Activated CD8-positive, alpha-beta T cell treated with anti-CD3 and anti-CD28 coated beads for 36 hours (primary cell): Measurements from ENCODE around the gene EIF5A. TPM values are rescaled to one million over a fixed set of nuclear protein-coding genes. Genes with fewer than 3 reads are reported as not detected.

Experiments
- ATAC-seq: fragments of 200-7000 bp; cut with Tn5 transposase; one replicate; pipeline ENCODE4 v1.10.0; 2021; ENCODE audit warnings: mild to moderate bottlenecking, moderate library complexity
- CTCF ChIA-PET: fragments of 350-600 bp; sonication (Branson Sonifier 250); formaldehyde crosslinking; loops from one replicate; lab custom pipeline; 2021; ENCODE audit warnings: antibody characterized with exemption; lab: Charles Lee
- POLR2A ChIA-PET: fragments of 350-600 bp; sonication (Branson Sonifier 250); formaldehyde crosslinking; loops from one replicate; lab custom pipeline; 2021; ENCODE audit warnings: antibody characterized with exemption; lab: Charles Lee
- DNase-seq: peaks from one replicate; pipeline ENCODE4 v3.0.0-alpha.2; 2020
- H3K27ac Mint-ChIP-seq: one replicate; pipeline ENCODE4 v1.8.0; 2021; ENCODE audit warnings: mild to moderate bottlenecking, mixed read lengths
- H3K27me3 Mint-ChIP-seq: one replicate; pipeline ENCODE4 v1.8.0; 2021; ENCODE audit warnings: mixed read lengths
- H3K36me3 Mint-ChIP-seq: one replicate; pipeline ENCODE4 v1.8.0; 2021; ENCODE audit warnings: low read depth, mixed read lengths
- H3K4me1 Mint-ChIP-seq: one replicate; pipeline ENCODE4 v1.8.0; 2021; ENCODE audit warnings: low read depth, mixed read lengths
- H3K4me3 Mint-ChIP-seq: one replicate; pipeline ENCODE4 v1.8.0; 2021; ENCODE audit warnings: mild to moderate bottlenecking, moderate library complexity, mixed read lengths
- H3K9me3 Mint-ChIP-seq: one replicate; pipeline ENCODE4 v1.8.0; 2021; ENCODE audit warnings: mixed read lengths
- CTCF ChIP-seq: fragments of 200-600 bp; IDR thresholded peaks from one replicate; pipeline ENCODE4 v1.8.0; 2022; ENCODE audit warnings: antibody characterized with exemption, mild to moderate bottlenecking
- intact Hi-C: fragments of 100-400 bp; cut with micrococcal nuclease; formaldehyde crosslinking; loops from one replicate; pipeline ENCODE4 v1.10.0; 2022
- total RNA-seq, 2 experiments: library from RNA; stranded (reverse); gene quantifications; one replicate each; pipeline ENCODE4 v1.2.3, GENCODE V29; 2021

Gene EIF5A
- total RNA-seq, 2 experiments from 2014 or later = 1,064 TPM

GRCh38 chr17:7326186-7326585, 18.8 kb downstream of the EIF5A start:
- no peak for DNase-seq
- POLR2A ChIA-PET = interaction anchor here (2.9 to 10.5 kb wide), 2 partner anchors 14 to 16 kb away, joined by 10 to 150 read pairs; partner anchors contain the start of gene GPS2
- no peaks in the 10 kb centered on the region for H3K27me3 Mint-ChIP-seq
- H3K36me3 Mint-ChIP-seq = peaks cover 22% of the 10 kb centered on the region
- H3K4me1 Mint-ChIP-seq = peaks cover 36% of the 10 kb centered on the region
- no peak overlapping the region for H3K27ac Mint-ChIP-seq
- intact Hi-C loops = no loop called here
- no peak for ATAC-seq
- H3K9me3 Mint-ChIP-seq = no peaks in the 10 kb centered on the region
- TF ChIP-seq CTCF = no peak
- CTCF ChIA-PET = interaction anchor here (2.7 to 6.5 kb wide), 3 partner anchors 10 to 18 kb away, joined by 7 to 60 read pairs (median 50); partner anchors contain the start of gene ACAP1
- H3K4me3 Mint-ChIP-seq = no peak overlapping the region

- peaks cover 14% of the 10 kb centered on the region for H3K36me3 Mint-ChIP-seq
- ChIA-PET CTCF (interaction anchor here (1.0 to 6.5 kb wide), 5 partner anchors 9 to 17 kb away, joined by 3 to 60 read pairs (median 7); partner anchors contain the start of gene ACAP1), POLR2A (interaction anchor here (10.5 kb wide), 1 partner anchor 15 kb away, joined by 150 read pairs; the partner anchor contains the start of gene GPS2)
- DNase-seq = no peak
- ATAC-seq = no peak
- H3K27ac Mint-ChIP-seq = no peak overlapping the region
- intact Hi-C loops = no loop called here
- TF ChIP-seq CTCF = no peak
- no peaks in the 10 kb centered on the region for H3K27me3 Mint-ChIP-seq
- no peak overlapping the region for H3K4me3 Mint-ChIP-seq
- H3K9me3 Mint-ChIP-seq = no peaks in the 10 kb centered on the region
- peaks cover 37% of the 10 kb centered on the region for H3K4me1 Mint-ChIP-seq
Observed at GRCh38 chr17:7327056-7327455, 19.6 kb downstream of the EIF5A start.

GRCh38 chr17:7327501-7327900, 20.1 kb downstream of the EIF5A start:
- Mint-ChIP-seq H3K9me3 (no peaks in the 10 kb centered on the region), H3K27me3 (no peaks in the 10 kb centered on the region), H3K4me1 (peaks cover 42% of the 10 kb centered on the region), H3K27ac (peak overlapping the region; percentile 36), H3K4me3 (peak overlapping the region; percentile 38), H3K36me3 (peaks cover 14% of the 10 kb centered on the region)
- ATAC-seq = no peak
- ChIA-PET POLR2A (interaction anchor here (10.5 kb wide), 1 partner anchor 15 kb away, joined by 150 read pairs; the partner anchor contains the start of gene GPS2), CTCF (interaction anchor here (1.0 to 6.5 kb wide), 5 partner anchors 9 to 17 kb away, joined by 3 to 60 read pairs (median 7); partner anchors contain the start of gene ACAP1)
- no peak for DNase-seq
- intact Hi-C loops = no loop called here
- TF ChIP-seq CTCF = no peak

- ChIA-PET POLR2A (interaction anchor here (0.6 to 10.5 kb wide), 3 partner anchors 13 to 21 kb away, joined by 3 to 150 read pairs (median 7); partner anchors contain the start of gene GPS2), CTCF (interaction anchor here (0.9 to 5.2 kb wide), 6 partner anchors 9 to 17 kb away, joined by 3 to 50 read pairs (median 6); no protein-coding TSS in a partner anchor)
- peaks cover 14% of the 10 kb centered on the region for H3K36me3 Mint-ChIP-seq
Observed at GRCh38 chr17:7328009-7328408, 20.6 kb downstream of the EIF5A start.

More at GRCh38 chr17:7328009-7328408, 20.6 kb downstream of the EIF5A start:
- no peak for ATAC-seq
- no peak for DNase-seq
- Mint-ChIP-seq H3K4me3 (peak overlapping the region; percentile 80), H3K9me3 (no peaks in the 10 kb centered on the region), H3K27me3 (no peaks in the 10 kb centered on the region), H3K4me1 (peaks cover 46% of the 10 kb centered on the region), H3K27ac (peak overlapping the region; percentile 74)
- intact Hi-C loops = no loop called here
- no peak for TF ChIP-seq CTCF
